NCI-H345 (cell line): Measurements from ENCODE around the gene FEZ2.
A peak's percentile ranks its signal among the peaks of the same experiment; 100 is the strongest.

Experiments used
- DNase-seq: peaks from one replicate; lab custom pipeline; 2025; lab: John Stamatoyannopoulos, UW

The FEZ2 gene

DNA sequence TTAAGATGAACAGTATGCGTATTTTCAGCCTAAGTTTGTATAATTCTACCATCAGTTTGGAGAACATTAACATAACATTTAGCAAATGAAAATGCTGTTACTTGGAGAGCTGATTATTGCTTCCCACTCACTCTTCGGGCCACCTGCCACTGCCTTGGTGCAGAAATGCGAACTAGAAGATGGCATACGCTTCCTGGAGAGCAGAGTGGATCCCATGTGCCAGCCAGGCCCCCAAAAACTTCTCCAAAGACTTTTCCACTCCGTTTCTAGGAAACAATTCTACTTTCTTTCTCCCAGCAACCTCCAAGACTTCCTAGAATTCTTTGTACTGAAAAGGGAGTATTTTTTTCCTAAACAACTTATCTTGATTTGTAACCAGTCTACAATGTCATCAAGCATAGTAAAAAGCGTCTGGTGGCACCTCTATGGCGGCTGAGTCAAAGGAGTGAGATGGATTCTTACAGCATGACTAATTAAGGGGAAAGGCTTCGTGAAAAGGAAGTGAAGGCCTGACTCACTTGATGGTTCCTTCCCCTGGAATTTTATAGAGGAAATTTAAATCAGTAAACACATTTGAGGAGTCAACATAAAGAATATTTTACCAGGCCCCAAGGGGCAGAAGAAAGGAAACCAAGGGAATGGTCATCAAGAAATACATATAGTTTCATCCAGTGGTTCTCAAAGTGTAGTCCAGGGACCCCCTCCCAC is 36.6 kb downstream of the FEZ2 start:
- no peak for DNase-seq

DNA sequence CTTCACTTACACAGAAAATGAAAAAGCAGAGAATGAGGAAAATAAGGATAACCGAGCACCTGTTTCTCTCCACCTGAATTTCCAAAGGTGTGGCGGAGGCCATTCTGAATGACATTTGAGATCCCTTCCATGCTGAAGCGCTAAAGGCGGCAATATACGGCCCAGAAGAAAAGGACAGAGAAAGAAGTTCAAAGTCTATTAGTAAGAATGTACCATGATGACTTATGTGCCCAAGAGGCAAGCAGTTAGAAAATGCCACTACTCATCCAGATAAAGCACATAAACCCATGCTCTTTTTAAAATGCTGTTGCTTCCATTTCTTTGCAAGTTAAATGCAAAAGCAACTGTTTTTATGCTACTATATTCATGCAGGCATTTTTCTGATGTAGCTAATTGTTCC is 37.2 kb downstream of the FEZ2 start:
- no peak for DNase-seq

DNA sequence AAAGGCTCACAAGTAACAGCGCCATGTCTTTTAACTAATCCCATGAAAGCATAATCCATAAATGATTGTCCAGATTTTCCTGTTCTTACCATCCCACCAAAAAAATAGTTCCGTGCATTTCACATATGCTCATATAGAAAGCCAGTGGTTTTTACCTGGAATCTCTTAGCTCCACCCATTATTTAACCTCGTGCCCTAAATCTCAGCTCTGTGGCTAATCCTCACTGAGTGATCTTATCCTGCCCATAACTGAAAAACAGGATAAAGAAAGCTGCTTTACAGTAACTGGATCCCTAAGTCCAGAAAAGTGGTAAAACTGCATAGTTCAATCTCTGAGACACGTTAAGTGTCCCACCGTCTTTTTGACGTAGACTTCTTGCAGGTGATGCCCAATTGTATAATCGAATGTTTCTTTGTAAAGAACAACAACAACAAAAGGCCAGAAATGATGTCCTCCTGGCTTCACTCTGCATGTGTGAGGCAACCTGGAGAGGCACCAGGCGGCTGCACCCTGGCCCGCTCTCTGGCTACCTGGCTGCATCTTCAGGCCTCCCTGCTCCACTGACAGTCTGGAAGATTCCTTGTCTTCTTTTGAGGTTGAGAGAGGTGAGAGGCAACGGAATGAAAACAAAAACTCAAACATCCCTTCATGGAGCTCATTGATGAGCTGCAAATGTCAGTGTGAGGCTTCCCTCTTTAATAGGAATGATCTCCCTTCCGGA is 38.6 kb downstream of the FEZ2 start:
- DNase-seq: no peak

DNA sequence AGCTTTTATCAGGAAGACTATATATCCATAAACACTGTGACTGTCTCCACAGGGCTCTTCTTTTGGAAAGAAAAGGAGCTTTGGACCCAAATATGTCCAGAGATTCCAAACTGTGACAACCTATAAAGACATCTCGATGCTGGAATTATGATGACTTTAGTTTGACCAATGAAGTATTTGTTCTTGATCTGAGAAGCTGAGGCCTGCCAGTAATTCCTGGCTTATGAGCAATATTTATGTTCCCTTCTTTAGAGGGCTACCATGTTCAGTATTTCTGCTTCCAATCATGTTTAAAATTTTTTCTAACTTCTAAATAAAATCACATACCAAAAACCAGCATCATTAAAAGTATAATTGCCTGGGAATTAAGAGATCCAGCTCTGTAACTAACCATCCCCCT is 41.1 kb downstream of the FEZ2 start:
- no peak for DNase-seq

DNA sequence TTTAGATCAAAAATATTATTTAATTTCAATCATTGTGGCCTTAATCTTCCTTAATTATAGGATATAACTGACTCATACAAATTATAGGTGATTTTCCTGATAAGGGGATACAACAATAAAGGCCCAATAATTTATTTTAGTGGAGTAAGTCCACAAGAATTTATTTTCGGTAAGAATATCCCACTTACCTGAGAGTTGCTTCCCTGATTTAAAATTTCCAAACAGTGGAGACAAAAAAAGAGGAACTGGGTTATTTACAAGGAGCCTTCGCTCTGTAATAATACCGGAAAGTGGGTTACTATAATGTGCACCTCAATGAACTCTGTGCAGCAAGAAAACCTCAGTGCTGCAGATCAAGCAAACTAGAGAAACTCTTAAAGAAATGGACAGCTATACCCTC is 42.2 kb downstream of the FEZ2 start:
- DNase-seq: no peak

DNA sequence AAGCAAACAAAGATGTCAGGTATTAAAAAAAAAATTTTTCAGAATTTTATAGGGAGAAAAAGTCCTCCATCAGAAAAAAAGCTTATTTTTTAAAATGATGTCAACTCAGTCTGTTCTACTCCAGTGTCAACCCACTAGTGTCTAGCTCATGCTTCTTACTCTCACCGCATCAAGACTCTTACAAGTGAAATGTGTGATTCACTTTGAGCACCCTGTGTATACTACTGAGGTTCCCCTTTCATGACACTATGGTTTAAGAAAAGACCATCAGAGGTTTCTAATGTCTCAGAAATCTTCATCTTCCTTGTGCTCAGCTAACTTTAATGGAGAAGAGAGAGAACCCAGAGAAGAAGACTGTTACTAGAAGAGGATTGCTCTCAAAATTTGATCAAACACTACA is 43.4 kb downstream of the FEZ2 start:
- no peak for DNase-seq

DNA sequence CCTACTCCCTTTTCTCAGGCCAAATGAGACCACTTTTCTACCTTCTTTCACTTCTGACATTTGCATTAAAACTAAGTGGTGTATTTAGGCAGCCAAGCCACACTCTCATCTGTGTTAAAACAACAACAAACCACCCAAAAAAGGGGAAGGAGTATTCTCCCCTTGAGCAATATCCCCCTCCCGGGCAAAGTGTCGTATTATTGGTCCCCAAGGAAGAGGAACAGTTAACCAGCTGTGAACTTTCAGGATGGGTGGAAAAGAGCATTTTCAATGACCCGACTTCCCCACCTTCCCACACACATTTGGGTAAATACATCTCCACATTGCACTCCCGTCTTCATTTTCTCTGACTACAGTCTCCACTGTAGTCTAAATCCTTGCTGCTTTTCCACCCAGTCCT is 44.3 kb downstream of the FEZ2 start:
- no peak for DNase-seq

DNA sequence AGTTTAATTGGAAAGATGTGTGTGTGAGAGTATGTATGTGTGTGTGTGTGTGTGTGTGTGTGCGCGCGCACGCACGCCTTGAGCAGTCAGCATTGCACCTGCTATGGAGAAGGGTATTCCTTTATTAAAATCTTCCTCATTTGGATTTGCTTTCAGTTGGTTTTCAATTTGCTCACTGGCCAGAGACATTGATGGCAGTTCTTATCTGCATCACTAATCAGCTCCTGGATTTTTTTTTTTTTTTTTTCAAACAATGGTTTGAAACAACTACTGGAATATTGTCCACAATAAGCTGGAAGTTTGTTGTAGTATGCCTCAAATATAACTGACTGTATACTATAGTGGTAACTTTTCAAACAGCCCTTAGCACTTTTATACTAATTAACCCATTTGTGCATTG is 48.0 kb downstream of the FEZ2 start:
- DNase-seq: no peak

DNA sequence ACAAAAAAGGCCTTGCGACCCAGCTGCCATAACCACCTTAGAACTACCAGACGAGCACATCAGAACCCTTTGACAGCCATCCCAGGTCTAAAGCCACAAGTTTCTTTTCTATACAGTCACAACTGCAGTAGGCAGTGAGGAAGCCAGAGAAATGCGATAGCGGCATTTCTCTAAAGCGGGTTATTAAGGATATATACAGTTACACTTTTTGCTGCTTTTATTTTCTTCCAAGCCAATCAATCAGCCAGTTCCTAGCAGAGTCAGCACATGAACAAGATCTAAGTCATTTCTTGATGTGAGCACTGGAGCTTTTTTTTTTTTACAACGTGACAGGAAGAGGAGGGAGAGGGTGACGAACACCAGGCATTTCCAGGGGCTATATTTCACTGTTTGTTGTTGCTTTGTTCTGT is 48.8 kb downstream of the FEZ2 start:
- DNase-seq: no peak

DNA sequence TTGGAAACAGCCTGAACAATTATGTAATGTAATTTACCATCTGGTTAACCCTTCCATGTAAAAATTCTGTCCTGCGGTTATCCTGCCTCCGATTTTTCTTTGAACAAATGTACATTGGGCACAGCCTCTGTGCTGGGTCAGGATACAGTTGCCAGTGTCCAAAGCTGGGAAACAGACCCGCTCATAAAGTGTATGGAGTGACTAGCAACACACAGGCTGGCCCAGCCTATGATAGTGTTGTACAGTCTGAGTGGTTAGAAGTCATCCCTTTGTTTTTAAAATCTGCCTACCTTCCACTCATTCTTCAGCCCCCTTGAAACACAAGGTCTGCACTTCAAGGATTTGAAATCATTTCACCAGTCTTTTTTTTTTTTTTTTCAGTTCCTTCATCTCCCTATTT is 50.1 kb downstream of the FEZ2 start:
- no peak for DNase-seq

DNA sequence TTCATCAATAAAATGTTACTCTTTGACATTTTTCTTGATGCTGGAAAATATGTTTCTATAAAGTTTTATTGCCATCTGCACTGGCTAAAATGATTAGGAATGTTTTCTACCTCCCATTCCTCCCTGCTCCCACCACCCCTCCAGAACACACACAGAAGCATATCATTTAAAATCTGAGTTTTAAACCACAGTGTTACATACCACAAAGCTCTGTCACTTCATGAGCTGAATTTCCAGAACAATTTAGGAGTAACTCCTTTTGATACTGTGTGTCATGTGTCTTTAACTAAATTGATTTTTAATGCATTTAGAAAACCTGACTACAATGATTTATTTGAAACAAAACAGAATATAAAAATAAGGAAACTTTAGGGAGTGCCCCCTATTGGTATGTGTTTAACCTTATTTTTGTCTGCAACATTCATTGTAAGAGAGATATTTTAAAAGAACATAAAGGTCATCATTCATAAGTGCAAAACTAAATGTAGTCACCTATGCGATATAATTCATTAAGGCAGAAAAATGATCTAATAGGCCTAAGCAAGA is 52.0 kb downstream of the FEZ2 start:
- no peak for DNase-seq

DNA sequence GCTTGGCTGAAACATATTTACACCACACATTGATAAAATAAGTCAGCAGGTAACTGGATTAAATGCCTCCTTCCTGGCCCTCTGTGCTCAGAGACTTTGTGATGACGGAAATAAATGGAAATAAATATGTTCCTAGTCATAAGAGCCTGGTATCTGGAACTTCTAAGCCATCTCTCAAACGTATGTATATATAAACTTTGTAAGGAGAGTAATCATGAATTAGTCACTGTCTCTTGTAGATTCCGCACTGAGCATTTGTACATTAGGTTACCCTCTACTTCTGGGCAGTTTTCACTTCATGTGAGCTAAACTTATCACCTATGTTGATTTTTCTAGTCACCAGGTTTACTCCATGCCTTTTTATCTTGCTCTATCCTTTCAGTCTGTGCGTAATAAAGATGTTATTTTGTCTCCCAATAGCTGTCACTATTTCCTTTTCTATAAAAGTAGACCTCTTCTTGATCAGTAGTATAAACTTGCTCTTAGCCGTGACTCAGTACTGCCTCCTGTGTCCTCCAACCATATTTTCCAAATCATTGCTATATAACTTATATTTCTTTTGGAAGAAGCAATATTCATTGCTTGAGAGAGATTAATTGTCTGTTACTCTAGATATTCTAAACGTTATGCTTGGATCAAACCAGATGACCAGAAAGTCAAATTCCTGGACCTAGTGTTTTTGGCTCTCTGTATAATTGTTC is 53.2 kb downstream of the FEZ2 start:
- DNase-seq: no peak

DNA sequence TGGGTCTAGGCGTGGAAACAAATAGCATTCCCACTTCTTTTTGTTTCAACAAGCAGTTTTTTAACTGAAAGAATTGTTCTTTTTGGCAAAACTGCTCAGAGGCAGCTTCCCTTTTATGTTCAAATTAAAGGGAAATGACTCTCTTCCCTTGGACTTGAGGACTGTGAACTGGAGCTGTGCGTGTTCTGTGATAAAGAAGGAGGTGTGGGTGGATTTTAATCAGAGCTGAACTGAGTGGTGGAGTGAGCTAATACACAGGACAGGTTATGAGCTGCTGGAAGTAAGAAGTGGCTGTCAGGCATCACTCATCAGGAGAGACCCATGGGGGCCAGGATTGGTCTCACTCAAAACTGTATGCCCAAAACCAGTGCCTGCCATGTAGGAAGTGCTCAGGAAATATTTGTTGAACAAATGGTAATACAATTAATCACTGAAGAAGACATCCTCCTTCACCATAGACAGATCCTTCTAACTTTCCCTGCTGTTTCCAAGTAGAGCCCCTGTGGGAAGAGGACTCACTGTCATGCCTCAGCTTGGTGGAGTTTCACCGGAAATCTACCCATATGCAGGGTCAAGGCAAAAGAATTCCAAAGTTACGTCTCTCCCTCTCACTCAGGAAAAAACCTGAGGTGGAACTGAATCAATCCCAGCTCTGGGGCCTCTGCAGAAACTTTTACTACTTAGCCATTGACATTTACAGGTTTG is 55.9 kb downstream of the FEZ2 start:
- DNase-seq: no peak

DNA sequence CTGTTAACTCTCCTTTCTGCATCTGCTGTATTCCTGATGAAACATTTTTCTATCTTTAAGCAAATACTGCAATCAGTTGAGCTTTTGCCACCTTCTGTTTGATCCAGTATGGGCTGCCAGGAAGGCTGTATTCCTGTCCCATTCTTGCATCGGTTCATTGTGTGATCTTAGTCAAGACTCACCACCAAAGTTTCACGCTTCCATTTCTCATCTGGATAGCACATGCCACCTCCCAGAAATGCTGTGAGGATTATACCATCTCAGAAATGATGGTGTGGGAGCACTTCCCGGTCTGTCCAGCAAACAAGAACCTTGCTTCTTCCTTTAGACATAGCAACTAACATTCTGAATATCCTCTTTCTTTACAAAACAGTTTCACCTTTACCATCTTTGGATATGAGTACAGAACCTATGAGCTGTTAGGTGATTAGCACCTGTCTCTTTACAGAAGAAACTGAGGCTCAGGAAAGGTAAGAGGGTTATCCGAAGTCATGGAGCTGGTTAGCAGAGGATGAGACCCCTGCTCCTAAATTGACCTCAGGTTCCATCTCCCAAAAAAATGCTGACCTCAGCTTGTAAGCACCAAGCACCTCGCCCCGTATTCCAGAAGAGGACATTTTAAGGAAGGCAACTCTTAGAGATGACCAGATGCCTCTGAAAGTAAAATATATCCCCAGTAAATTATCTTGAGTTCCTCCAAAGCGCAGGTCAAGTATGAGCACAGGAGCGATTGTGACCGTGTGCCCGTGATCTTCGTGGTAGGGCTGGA is 56.8 kb downstream of the FEZ2 start:
- no peak for DNase-seq

DNA sequence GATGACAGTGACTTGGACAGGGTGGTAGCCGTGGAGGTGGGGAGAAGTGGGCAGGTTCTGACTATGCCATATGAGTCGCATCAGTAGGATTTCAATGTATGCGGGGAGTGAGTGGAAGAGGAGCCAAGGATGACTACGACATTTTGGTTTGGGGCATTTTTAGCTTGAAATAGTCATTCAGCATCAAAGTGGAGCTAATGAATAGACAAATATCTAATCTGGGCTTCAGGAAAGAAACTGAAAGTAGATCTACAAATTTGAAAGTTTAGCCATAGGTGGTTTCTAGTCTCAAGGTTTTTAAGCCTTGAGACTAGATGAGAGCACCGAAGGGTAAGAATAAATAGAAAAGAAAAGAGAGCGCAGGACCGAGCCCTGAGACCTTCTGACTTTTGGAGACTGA is 58.3 kb downstream of the FEZ2 start:
- DNase-seq: no peak

DNA sequence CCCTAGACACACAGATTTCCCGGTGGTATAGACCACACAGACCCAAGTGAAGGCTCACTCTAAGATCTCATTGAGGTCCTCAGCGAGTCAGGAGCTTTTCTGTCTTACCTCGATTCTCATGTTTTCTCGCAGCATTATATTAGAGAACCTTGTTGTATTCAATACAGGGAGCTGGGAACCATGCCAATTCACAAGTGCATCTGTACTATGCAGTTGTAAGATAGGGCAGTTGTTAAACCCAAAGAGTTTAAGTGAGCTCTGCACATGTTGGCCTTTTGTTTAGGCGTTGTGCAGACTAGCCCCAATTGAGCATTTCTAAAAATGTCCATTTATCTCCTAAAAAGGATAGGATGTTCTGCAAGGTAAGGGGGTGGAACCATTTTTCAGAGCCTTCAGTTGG is 59.6 kb downstream of the FEZ2 start:
- peak; percentile 92 for DNase-seq

DNA sequence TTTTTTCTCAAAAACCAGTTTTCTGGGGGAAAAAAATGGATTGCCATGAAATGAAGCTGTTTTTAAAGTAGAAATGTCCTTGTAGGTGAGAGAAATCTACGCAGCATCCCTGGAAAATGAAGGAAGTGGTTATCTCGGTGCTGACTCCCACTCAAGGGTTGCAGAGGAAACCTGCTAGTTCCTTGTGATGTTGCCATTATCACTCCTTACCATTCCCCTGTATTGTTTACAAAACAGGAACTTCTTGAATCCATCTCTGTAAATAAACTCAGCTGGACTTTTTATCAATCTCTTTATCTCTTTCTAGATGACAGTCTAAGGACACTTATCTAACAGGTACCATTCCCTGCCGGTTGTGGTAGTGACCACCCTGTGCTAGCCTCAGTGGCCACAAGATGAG is 61.2 kb downstream of the FEZ2 start:
- no peak for DNase-seq

DNA sequence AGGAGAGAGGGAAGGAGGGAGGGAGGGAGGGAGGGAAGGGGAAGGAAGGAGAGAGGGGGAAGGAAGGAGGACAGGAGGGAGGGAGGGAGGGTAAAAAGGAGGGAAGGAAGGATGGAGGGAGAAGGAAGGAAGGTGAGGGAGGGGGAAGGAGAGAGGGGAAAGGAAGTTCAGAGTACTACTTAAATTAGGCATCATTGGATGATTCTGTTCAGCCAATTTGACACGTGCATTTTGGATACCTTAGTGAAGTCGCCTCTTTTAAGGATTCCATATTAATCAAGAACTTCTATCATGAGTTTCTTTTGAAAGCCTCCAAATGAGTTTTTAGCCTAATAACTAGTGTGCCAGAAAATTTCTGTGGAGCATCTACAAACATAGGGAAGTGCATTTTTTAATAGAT is 62.9 kb downstream of the FEZ2 start:
- DNase-seq: no peak

DNA sequence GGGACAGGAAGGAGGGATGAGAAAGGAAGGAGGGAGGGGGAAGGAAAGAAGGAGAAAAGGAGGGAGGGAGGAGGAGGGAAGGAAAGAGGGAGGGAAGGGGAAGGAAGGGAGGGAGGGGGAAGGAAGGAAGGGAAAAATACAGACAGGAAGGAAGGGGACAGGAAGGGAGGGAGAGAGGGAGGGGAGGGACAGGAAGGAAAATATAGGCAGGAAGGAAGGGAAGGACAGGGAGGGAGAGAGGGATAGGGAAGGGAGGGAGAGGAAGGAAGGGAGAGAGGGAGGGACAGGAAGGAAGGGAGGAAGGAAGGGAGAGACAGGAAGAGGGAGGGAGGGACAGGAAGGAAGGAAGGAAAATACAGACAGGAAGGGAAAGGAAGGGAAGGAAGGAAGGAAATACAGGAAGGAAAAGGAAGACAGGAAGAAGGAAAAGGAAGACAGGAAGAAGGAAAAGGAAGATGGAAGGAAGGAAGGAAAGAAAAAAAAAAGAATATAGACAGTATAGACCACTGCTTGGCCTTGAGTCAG is 63.6 kb downstream of the FEZ2 start:
- no peak for DNase-seq

DNA sequence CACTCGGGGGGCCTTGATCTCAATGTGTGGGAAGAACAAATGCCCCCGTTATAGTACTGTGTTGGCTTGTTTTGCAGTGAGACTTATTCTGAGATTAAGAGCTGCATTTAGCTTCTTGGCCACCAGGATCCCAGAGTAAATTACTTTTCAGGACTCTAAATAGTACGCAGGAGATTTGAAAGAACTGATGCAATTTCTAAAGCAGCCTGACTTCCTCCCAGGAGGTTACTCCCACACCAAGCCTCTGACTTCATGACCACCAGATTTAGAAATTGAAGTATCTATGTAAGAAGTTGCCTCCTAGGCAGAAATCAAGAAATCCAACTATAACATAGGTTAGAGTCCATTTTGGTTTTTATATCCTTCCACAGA is 67.0 kb downstream of the FEZ2 start:
- DNase-seq: no peak

DNA sequence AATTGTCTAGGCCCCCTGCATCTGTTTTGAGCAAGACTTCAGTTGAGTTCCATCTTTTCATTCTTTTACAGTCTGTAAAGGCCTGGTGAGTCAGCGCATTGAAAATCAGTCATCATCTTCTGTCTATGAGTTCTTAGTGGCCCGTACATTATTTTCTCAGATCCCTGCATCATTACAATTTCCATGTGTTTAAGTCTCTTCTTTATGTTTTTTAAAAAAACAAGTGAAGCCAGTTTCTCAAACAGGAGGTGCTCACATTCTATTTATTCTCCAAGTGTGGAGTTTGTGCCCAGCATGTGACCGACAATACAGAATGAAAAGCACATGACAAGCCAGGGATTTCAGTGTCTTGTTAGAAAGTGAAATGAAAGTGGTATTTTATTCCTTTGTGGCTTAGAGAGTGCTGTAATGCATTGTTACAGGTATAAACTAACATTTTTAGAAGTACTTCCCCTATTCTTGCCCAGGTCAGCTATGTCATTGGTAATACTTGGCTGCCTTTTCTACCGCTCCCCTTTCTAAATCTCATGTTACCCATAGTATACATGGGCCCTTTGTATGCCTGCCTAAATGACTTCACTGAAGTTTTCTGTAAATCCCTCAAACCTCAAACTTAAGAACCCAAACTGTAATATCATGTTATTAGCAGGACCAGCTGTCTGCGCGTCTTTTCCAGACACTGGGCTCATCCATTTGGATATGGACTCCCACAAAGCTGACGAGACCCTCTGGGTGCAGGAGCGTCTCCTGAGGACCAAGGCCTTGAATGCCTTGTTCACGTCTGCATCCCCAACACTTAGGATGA is 67.6 kb downstream of the FEZ2 start:
- DNase-seq: no peak
